ENCODE results near the gene CHMP1B.

CHMP1B gene

GRCh38 chr18:11902522-11903292 lies 51.5 kb downstream of the CHMP1B start:
- DNase-seq (ENCODE audit: low read depth, low spot score) = no peak
